Stomach (tissue), 4 donors: ENCODE data around the gene SP2.

ENCODE experiments used
- POLR2AphosphoS5 ChIP-seq, 3 donors: sonication (generic); formaldehyde crosslinking; IDR thresholded peaks; one replicate each; pipeline ENCODE4 v1.6.1; 2016; ENCODE audit warnings: antibody characterized with exemption in 3 of 3
- TF ChIP-seq, protein P1 (sequence below), 7 experiments: fragments of 450-650 bp in 4 of 7; fragments of 200-600 bp in 3 of 7; sonication (generic) in 3 of 7; IDR thresholded peaks; one replicate each; pipeline ENCODE4 v1.5.1; 2016 to 2019; ENCODE audit warnings: antibody characterized with exemption in 7 of 7, control low read depth in 2 of 7, mild to moderate bottlenecking in 1 of 7

DNA sequence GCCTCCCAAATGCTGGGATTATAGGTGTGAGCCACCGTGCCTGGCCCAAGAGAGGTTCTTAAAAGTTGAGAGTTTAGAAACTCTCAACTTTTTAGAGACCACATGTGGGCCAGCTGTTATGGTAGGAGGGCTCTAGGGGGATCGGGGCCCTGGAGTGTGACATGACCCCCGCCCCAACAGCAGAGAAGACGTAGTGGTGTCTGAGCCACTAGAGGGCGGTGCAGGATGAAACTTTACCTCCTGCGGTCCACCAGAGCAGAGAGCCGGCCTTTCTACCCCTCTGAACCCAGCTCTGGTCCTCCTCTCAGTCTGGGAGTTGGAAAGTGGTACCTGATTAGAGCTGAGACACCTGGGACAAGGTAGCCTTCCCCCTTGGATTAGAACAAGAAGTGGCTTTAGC, 82.3 kb downstream of the SP2 start:
- TF ChIP-seq, protein P1, sequence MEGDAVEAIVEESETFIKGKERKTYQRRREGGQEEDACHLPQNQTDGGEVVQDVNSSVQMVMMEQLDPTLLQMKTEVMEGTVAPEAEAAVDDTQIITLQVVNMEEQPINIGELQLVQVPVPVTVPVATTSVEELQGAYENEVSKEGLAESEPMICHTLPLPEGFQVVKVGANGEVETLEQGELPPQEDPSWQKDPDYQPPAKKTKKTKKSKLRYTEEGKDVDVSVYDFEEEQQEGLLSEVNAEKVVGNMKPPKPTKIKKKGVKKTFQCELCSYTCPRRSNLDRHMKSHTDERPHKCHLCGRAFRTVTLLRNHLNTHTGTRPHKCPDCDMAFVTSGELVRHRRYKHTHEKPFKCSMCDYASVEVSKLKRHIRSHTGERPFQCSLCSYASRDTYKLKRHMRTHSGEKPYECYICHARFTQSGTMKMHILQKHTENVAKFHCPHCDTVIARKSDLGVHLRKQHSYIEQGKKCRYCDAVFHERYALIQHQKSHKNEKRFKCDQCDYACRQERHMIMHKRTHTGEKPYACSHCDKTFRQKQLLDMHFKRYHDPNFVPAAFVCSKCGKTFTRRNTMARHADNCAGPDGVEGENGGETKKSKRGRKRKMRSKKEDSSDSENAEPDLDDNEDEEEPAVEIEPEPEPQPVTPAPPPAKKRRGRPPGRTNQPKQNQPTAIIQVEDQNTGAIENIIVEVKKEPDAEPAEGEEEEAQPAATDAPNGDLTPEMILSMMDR (IDR thresholded peaks at IDR 0.05), result peak in 5 of 7 experiments; percentile 50 to 66 (median 53)
- no peak for TF ChIP-seq POLR2AphosphoS5 (IDR thresholded peaks at IDR 0.05)
